Fibroblast of pulmonary artery (primary cell): ENCODE results near the gene UHMK1.
A peak's percentile ranks its signal among the peaks of the same experiment; 100 is the strongest.

Experiments
- DNase-seq: peaks from one replicate; pipeline ENCODE4 v3.0.0-alpha.2; 2010; ENCODE audit warnings: low read depth
- H3K4me3 ChIP-seq: replicated peaks from 2 replicates; pipeline ENCODE4 v1.5.1; 2011; ENCODE audit warnings: low read depth, mild to moderate bottlenecking, control low read depth, low read length, moderate library complexity
- TF ChIP-seq, protein P1 (sequence below): IDR thresholded peaks from 2 replicates; pipeline ENCODE4 v1.5.1; 2011; ENCODE audit warnings: mild to moderate bottlenecking, control low read depth, low read length, inconsistent platforms; ENCODE audit errors: missing control alignments

UHMK1 gene

GRCh38 chr1:162541619-162542141 is 44.1 kb downstream of the UHMK1 start:
- DNase-seq = peak; percentile 97
- TF ChIP-seq, protein P1, sequence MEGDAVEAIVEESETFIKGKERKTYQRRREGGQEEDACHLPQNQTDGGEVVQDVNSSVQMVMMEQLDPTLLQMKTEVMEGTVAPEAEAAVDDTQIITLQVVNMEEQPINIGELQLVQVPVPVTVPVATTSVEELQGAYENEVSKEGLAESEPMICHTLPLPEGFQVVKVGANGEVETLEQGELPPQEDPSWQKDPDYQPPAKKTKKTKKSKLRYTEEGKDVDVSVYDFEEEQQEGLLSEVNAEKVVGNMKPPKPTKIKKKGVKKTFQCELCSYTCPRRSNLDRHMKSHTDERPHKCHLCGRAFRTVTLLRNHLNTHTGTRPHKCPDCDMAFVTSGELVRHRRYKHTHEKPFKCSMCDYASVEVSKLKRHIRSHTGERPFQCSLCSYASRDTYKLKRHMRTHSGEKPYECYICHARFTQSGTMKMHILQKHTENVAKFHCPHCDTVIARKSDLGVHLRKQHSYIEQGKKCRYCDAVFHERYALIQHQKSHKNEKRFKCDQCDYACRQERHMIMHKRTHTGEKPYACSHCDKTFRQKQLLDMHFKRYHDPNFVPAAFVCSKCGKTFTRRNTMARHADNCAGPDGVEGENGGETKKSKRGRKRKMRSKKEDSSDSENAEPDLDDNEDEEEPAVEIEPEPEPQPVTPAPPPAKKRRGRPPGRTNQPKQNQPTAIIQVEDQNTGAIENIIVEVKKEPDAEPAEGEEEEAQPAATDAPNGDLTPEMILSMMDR = no peak
- no peak overlapping the region for H3K4me3 ChIP-seq

DNA sequence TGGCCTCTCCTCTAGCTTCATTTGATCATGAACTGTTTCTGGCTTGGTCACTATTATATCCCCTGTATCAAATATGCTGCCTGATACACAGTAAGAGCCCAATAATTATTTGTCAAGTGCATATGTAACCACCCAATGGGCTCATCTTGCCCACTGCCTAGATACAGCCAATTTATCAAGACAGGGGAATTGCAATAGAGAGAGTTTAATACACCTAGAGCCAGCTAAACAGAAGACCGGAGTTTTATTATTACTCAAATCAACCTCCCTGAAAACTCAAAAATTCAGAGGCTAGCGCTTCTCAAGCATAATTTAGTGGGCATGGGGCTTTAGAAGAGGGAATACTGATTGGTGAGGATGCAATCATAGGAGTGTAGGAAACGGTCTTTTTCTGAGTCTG is 45.6 kb downstream of the UHMK1 start:
- no peak for DNase-seq
- TF ChIP-seq, protein P1 = no peak
- H3K4me3 ChIP-seq = no peak overlapping the region

GRCh38 chr1:162548170-162548569 is 50.6 kb downstream of the UHMK1 start:
- TF ChIP-seq, protein P1 = no peak
- DNase-seq = no peak
- no peak overlapping the region for H3K4me3 ChIP-seq

- no peak overlapping the region for H3K4me3 ChIP-seq
- TF ChIP-seq, protein P1 = no peak
- no peak for DNase-seq
Measured at GRCh38 chr1:162549001-162549400, 51.4 kb downstream of the UHMK1 start.

GRCh38 chr1:162550925-162551324 is 53.3 kb downstream of the UHMK1 start:
- TF ChIP-seq, protein P1 = no peak
- H3K4me3 ChIP-seq = no peak overlapping the region
- DNase-seq = no peak

GRCh38 chr1:162551969-162552683 is 54.5 kb downstream of the UHMK1 start:
- H3K4me3 ChIP-seq = no peak overlapping the region
- TF ChIP-seq, protein P1 = no peak
- peak; percentile 77 for DNase-seq
